Body of pancreas (tissue), 4 donors: Measurements from ENCODE around the gene ABCG1. TPM values are rescaled to one million over a fixed set of nuclear protein-coding genes. Genes with fewer than 3 reads are reported as not detected.

Experiments used
- ATAC-seq: fragments of 150-250 bp; one replicate; pipeline ENCODE4 v1.9.1; 2016
- DNase-seq, 4 donors: peaks; one replicate each; pipeline ENCODE4 v3.0.0-alpha.2; 2019
- H3K27ac ChIP-seq, 4 donors: fragments of 200-600 bp; sonication (generic); 1 replicate in 3 of 4; 2 replicates in 1 of 4; pipeline versions ENCODE4 v1.5.1 to v1.6.1; 2016 to 2019; ENCODE audit warnings: mild to moderate bottlenecking in 1 of 4, mixed read lengths in 1 of 4, moderate library complexity in 1 of 4
- H3K27me3 ChIP-seq, 2 donors: fragments of 200-600 bp; sonication (generic); one replicate each; pipeline ENCODE4 v1.6.0; 2016; ENCODE audit warnings: mild to moderate bottlenecking in 1 of 2
- H3K36me3 ChIP-seq, 2 donors: fragments of 200-600 bp; sonication (generic); replicated peaks in 1 of 2; 2 replicates each; pipeline ENCODE4 v1.5.1; 2016; ENCODE audit warnings: low read depth in 2 of 2; ENCODE audit not compliant: insufficient read depth in 1 of 2
- H3K4me1 ChIP-seq: fragments of 200-600 bp; sonication (generic); one replicate; pipeline ENCODE4 v1.6.0; 2016
- H3K4me3 ChIP-seq, 2 donors: fragments of 200-600 bp; sonication (generic); 1 replicate in 1 of 2; 2 replicates in 1 of 2; pipeline ENCODE4 v1.5.1; 2016 to 2019
- H3K9me3 ChIP-seq, 3 donors: fragments of 200-600 bp; sonication (generic); 1 replicate in 2 of 3; 2 replicates in 1 of 3; pipeline ENCODE4 v1.5.1; 2016
- POLR2A ChIP-seq, 3 donors: fragments of 450-650 bp; IDR thresholded peaks; one replicate each; pipeline ENCODE4 v1.6.1; 2016; ENCODE audit warnings: antibody characterized with exemption in 3 of 3, mild to moderate bottlenecking in 2 of 3
- WGBS, 2 donors: methylation state at CpG; one replicate each; pipeline ENCODE4 v1.1.5; 2017; 5-methylcytosine and 5-hydroxymethylcytosine counted together
- intact Hi-C: fragments of 100-400 bp; cut with DNase I; formaldehyde crosslinking; loops from one replicate; pipeline ENCODE4 v1.15.1; 2023
- total RNA-seq, 2 donors: library from RNA; depleted of rRNA; stranded (reverse); fragments of >200 nt; gene quantifications; one replicate each; pipeline ENCODE4 v1.1.0, GENCODE V29; 2016
- TF ChIP-seq, protein P1 (sequence below), 7 experiments: fragments of 450-650 bp in 4 of 7; fragments of 200-600 bp in 3 of 7; sonication (generic) in 3 of 7; IDR thresholded peaks; one replicate each; pipeline ENCODE4 v1.5.1; 2016 to 2019; ENCODE audit warnings: antibody characterized with exemption in 7 of 7

ABCG1 gene
- total RNA-seq, 2 donors from 2014 or later: 7.5 to 7.6 TPM

DNA sequence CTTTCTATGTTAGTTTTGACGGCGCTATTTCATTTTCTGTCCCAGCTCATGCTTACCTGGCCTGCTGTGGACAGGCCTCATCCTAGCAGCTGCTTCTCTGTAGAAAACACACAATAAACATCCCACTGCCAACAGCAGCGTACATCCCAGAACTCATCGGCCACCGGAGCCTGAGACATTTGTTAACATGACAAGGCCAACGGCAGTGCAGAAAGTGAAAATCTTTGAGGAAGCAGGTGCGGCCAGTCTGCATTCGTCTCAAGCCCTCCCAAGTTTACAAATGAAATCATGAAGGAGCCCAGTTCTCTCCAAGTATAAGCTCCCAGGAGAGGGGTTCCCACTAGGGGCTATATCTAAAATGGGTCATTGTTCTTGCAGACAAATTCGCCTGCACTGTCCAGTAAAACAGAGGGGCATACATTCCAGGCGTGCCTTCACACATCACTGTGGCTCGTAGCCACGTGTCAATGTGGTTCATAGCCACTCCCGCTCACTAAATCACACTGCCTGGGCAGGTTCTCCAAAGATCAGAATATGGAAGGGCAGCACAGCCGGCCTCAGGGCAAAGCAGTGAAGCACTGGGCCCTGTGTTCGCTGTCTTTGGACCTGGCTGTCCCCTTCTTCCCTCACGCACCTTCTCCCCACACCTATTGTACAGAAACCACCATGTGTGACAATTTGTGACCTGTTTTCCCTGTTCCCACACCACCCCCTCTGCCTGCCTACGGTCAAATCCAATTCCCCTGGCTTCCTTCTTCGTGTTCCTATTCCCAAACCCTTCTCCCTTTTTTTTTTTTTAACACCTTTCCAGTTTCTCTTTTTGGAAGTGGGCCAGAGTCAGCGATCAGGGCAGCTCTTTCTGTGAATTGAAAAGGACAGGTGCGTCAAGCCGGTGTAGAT is 27.0 kb upstream of the ABCG1 start:
- no peaks in the 10 kb centered on the region for H3K9me3 ChIP-seq
- H3K36me3 ChIP-seq: no peaks in the 10 kb centered on the region
- no peak overlapping the region for H3K27ac ChIP-seq
- TF ChIP-seq POLR2A (IDR thresholded peaks at IDR 0.05): no peak
- TF ChIP-seq, protein P1, sequence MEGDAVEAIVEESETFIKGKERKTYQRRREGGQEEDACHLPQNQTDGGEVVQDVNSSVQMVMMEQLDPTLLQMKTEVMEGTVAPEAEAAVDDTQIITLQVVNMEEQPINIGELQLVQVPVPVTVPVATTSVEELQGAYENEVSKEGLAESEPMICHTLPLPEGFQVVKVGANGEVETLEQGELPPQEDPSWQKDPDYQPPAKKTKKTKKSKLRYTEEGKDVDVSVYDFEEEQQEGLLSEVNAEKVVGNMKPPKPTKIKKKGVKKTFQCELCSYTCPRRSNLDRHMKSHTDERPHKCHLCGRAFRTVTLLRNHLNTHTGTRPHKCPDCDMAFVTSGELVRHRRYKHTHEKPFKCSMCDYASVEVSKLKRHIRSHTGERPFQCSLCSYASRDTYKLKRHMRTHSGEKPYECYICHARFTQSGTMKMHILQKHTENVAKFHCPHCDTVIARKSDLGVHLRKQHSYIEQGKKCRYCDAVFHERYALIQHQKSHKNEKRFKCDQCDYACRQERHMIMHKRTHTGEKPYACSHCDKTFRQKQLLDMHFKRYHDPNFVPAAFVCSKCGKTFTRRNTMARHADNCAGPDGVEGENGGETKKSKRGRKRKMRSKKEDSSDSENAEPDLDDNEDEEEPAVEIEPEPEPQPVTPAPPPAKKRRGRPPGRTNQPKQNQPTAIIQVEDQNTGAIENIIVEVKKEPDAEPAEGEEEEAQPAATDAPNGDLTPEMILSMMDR (IDR thresholded peaks at IDR 0.05): no peak
- no peak overlapping the region for H3K4me3 ChIP-seq
- 61 to 66% methylated on average over 20 to 21 of the region's 21 CpGs for WGBS, 2 donors
- no peaks in the 10 kb centered on the region for H3K4me1 ChIP-seq
- intact Hi-C loops: no loop called here
- H3K27me3 ChIP-seq: no peaks in the 10 kb centered on the region
- ATAC-seq (no peak), DNase-seq (no peak)

DNA sequence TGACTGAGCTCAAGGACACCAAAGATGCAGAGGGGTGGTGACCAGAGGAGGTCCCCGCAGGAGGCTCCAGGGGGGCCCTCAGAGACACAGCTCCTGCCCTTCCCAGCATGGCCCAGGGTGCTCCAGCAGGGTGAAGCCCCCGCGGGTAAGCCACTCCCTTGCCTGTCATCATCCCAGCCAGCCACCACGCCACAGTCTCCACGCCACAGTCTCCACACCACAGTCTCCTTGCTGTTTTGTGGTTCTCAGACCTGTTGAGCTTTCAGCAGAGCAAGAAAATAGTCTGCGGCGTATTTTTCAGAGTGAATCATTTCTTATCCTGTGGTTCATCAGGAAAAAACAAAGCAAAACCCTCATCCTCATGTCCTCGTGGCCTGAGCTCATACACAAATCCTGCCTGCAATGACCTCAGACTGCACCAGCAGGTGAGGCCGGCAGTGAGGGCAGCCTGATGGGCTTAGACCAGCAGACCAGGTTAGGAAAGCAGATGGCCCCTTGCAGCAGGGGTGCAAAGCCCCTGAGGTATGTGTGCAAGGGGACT is 25.7 kb upstream of the ABCG1 start:
- Histone ChIP-seq H3K36me3 (no peaks in the 10 kb centered on the region), H3K9me3 (no peaks in the 10 kb centered on the region), H3K27me3 (no peaks in the 10 kb centered on the region), H3K27ac (no peak overlapping the region), H3K4me3 (no peak overlapping the region), H3K4me1 (no peaks in the 10 kb centered on the region)
- DNase-seq (no peak), ATAC-seq (no peak)
- TF ChIP-seq, protein P1 (IDR thresholded peaks at IDR 0.05): no peak
- TF ChIP-seq POLR2A (IDR thresholded peaks at IDR 0.05): no peak
- intact Hi-C loops: no loop called here
- WGBS, 2 donors: 73 to 76% methylated on average over 9 of the region's 9 CpGs

DNA sequence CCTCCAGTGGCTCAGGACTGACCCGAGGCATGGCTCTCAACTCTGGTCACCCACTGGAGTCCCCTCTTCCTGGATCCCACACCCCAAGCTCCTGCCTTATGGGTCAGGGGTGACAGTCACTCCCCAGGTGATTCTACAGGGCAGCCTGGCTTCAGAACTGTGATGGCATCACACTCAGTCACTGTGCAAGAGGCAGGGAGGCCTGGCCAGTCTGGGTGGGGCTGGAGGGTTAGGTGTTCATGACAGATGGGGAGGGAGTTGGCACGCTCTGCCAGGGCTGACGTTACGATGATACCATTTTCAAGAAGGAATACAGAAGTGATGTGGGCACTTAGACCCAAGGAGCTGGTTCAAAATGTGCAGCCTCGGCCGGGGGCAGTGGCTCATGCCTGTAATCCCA is 25.2 kb upstream of the ABCG1 start:
- Histone ChIP-seq H3K4me1 (peaks cover 3% of the 10 kb centered on the region), H3K9me3 (no peaks in the 10 kb centered on the region), H3K36me3 (no peaks in the 10 kb centered on the region), H3K4me3 (no peak overlapping the region), H3K27ac (no peak overlapping the region), H3K27me3 (no peaks in the 10 kb centered on the region)
- intact Hi-C loops: no loop called here
- 76 to 86% methylated on average over 6 of the region's 6 CpGs for WGBS, 2 donors
- ATAC-seq (no peak), DNase-seq (no peak)
- TF ChIP-seq, protein P1 (IDR thresholded peaks at IDR 0.05): no peak
- TF ChIP-seq POLR2A (IDR thresholded peaks at IDR 0.05): no peak

DNA sequence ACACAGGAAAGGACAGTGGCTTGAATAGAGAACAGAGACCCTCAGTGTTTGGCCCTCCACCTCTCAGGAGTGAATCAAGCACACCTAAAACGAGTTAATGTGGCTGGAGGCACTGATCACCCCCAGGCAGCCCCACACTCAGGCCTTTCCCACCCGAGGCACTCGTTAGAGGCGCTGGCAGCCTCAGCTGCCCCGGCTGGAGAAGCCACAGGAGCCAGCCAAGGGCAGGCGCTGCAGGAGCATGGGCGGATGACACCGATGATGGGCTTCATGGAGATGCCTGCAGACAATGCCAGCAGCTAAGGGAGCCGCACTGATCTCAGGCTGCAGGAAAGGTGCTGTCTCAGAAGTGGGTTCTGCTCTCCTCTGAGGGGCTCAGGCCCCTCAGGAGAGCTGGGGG is 24.1 kb upstream of the ABCG1 start:
- WGBS, 2 donors: 82 to 100% methylated on average over 2 to 9 of the region's 9 CpGs
- Histone ChIP-seq H3K9me3 (no peaks in the 10 kb centered on the region), H3K27ac (no peak overlapping the region), H3K4me1 (peaks cover 12% of the 10 kb centered on the region), H3K27me3 (no peaks in the 10 kb centered on the region), H3K4me3 (no peak overlapping the region), H3K36me3 (no peaks in the 10 kb centered on the region)
- no peak for ATAC-seq
- TF ChIP-seq POLR2A (IDR thresholded peaks at IDR 0.05): no peak
- TF ChIP-seq, protein P1 (IDR thresholded peaks at IDR 0.05): no peak
- intact Hi-C loops: no loop called here
- no peak for DNase-seq
